HG03342 (cell line): Measurements from ENCODE around the gene RAET1G.
"Not testable (repeated sequence)": the region's sequence is repeated elsewhere in the genome, so short reads cannot be mapped to it uniquely, and the experiment has no call there.

Experiments
- ATAC-seq: cut with Tn5 transposase; IDR thresholded peaks from one replicate; pipeline ENCODE4 v1.9.1; 2021; ENCODE audit warnings: mild to moderate bottlenecking, moderate library complexity; ENCODE audit not compliant: unreplicated experiment

Gene RAET1G

GRCh38 chr6:149915970-149916865, 6.7 kb downstream of the RAET1G start:
- ATAC-seq: no peak

- ATAC-seq: no peak
These were observed 9.2 kb downstream of the RAET1G start for GRCh38 chr6:149913540-149914240.

GRCh38 chr6:149913085-149913484, 9.8 kb downstream of the RAET1G start:
- ATAC-seq: no peak

GRCh38 chr6:149912680-149913079, 10.2 kb downstream of the RAET1G start:
- not testable (repeated sequence) for ATAC-seq

GRCh38 chr6:149910721-149911151, 12.2 kb downstream of the RAET1G start:
- ATAC-seq: no peak

GRCh38 chr6:149909701-149910470, 13.0 kb downstream of the RAET1G start:
- no peak for ATAC-seq

- ATAC-seq: not testable (repeated sequence)
These were observed 14.4 kb downstream of the RAET1G start for GRCh38 chr6:149908480-149908879.

- no peak for ATAC-seq
These were observed 15.6 kb downstream of the RAET1G start for GRCh38 chr6:149907317-149907716.

- no peak for ATAC-seq
These were observed 16.5 kb downstream of the RAET1G start for GRCh38 chr6:149906405-149906804.

GRCh38 chr6:149905911-149906371, 17.0 kb downstream of the RAET1G start:
- no peak for ATAC-seq

- ATAC-seq: no peak
These were observed 17.5 kb downstream of the RAET1G start for GRCh38 chr6:149905371-149905910.

GRCh38 chr6:149904661-149905370, 18.1 kb downstream of the RAET1G start:
- no peak for ATAC-seq

GRCh38 chr6:149903938-149904611, 18.8 kb downstream of the RAET1G start:
- no peak for ATAC-seq

GRCh38 chr6:149901444-149902140, 21.3 kb downstream of the RAET1G start:
- no peak for ATAC-seq

GRCh38 chr6:149900620-149901443, 22.1 kb downstream of the RAET1G start:
- ATAC-seq: no peak

- no peak for ATAC-seq
These were observed 22.8 kb downstream of the RAET1G start for GRCh38 chr6:149899926-149900619.

- ATAC-seq: no peak
These were observed 23.4 kb downstream of the RAET1G start for GRCh38 chr6:149899486-149899885.

- no peak for ATAC-seq
These were observed 24.0 kb downstream of the RAET1G start for GRCh38 chr6:149898966-149899365.
